GM23338 (cell line): ENCODE results near the gene KIAA2012.

Experiments used
- CREB1 ChIP-seq: fragments of 250-450 bp; sonication (Bioruptor Pico); IDR thresholded peaks from 2 replicates; pipeline ENCODE4 v1.5.0; 2020; ENCODE audit warnings: low read depth, mild to moderate bottlenecking, moderate library complexity
- EZH2 ChIP-seq: fragments of 200-600 bp; sonication (generic); IDR thresholded peaks from one replicate; pipeline ENCODE4 v1.8.0; 2017; ENCODE audit warnings: antibody characterized with exemption, mild to moderate bottlenecking, low read depth; ENCODE audit not compliant: unreplicated experiment
- EZH2phosphoT487 ChIP-seq: fragments of 200-600 bp; sonication (generic); IDR thresholded peaks from one replicate; pipeline ENCODE4 v1.8.1; 2018; ENCODE audit warnings: antibody characterized with exemption; ENCODE audit not compliant: unreplicated experiment
- JUNB ChIP-seq: IDR thresholded peaks from one replicate; pipeline ENCODE4 v1.6.1; 2016; ENCODE audit warnings: antibody characterized with exemption; ENCODE audit not compliant: unreplicated experiment
- NANOG ChIP-seq: IDR thresholded peaks from 2 replicates; pipeline ENCODE4 v1.6.1; 2016; ENCODE audit warnings: antibody characterized with exemption, borderline replicate concordance
- POLR2AphosphoS5 ChIP-seq: IDR thresholded peaks from 2 replicates; pipeline ENCODE4 v1.6.1; 2016; ENCODE audit warnings: antibody characterized with exemption, low read depth
- STAT1 ChIP-seq: IDR thresholded peaks from one replicate; pipeline ENCODE4 v1.6.1; 2016; ENCODE audit warnings: antibody characterized with exemption; ENCODE audit not compliant: unreplicated experiment
- ZNF114 ChIP-seq: fragments of 250-450 bp; sonication (Bioruptor Pico); IDR thresholded peaks from 2 replicates; pipeline ENCODE4 v1.5.0; 2020; ENCODE audit warnings: mild to moderate bottlenecking, moderate library complexity
- ZNF331 ChIP-seq: fragments of 250-450 bp; sonication (Bioruptor Pico); IDR thresholded peaks from 2 replicates; pipeline ENCODE4 v1.5.0; 2020; ENCODE audit warnings: low read depth, mild to moderate bottlenecking, moderate library complexity
- TF ChIP-seq, protein P1 (sequence below), 2 experiments: fragments of 200-600 bp in 1 of 2; sonication (generic) in 1 of 2; conservative IDR thresholded peaks; 2 replicates each; pipeline versions ENCODE4 v1.5.1 to v1.6.1; 2016 to 2017; ENCODE audit warnings: antibody characterized with exemption in 2 of 2, low read depth in 2 of 2, mild to moderate bottlenecking in 2 of 2, moderate library complexity in 1 of 2
- TF ChIP-seq, protein P2 (sequence below): IDR thresholded peaks from one replicate; pipeline ENCODE4 v1.6.1; 2018; ENCODE audit warnings: antibody characterized with exemption; ENCODE audit not compliant: unreplicated experiment
- TF ChIP-seq, protein P3 (sequence below): IDR thresholded peaks from 2 replicates; pipeline ENCODE4 v1.6.1; 2016; ENCODE audit warnings: antibody characterized with exemption

GRCh38 chr2:202120828-202121227, 47.8 kb downstream of the KIAA2012 start:
- no peak for TF ChIP-seq ZNF114 (CRISPR knock-in tag)
- no peak for TF ChIP-seq POLR2AphosphoS5
- TF ChIP-seq, protein P1, sequence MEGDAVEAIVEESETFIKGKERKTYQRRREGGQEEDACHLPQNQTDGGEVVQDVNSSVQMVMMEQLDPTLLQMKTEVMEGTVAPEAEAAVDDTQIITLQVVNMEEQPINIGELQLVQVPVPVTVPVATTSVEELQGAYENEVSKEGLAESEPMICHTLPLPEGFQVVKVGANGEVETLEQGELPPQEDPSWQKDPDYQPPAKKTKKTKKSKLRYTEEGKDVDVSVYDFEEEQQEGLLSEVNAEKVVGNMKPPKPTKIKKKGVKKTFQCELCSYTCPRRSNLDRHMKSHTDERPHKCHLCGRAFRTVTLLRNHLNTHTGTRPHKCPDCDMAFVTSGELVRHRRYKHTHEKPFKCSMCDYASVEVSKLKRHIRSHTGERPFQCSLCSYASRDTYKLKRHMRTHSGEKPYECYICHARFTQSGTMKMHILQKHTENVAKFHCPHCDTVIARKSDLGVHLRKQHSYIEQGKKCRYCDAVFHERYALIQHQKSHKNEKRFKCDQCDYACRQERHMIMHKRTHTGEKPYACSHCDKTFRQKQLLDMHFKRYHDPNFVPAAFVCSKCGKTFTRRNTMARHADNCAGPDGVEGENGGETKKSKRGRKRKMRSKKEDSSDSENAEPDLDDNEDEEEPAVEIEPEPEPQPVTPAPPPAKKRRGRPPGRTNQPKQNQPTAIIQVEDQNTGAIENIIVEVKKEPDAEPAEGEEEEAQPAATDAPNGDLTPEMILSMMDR (conservative IDR thresholded peaks at IDR 0.05; ENCODE audit: low read depth in 2 of 2) = no peak
- no peak for TF ChIP-seq EZH2
- TF ChIP-seq EZH2phosphoT487 = no peak
- no peak for TF ChIP-seq ZNF331 (CRISPR knock-in tag)
- no peak for TF ChIP-seq CREB1 (CRISPR knock-in tag)
- TF ChIP-seq JUNB = no peak
- no peak for TF ChIP-seq NANOG
- TF ChIP-seq, protein P2, sequence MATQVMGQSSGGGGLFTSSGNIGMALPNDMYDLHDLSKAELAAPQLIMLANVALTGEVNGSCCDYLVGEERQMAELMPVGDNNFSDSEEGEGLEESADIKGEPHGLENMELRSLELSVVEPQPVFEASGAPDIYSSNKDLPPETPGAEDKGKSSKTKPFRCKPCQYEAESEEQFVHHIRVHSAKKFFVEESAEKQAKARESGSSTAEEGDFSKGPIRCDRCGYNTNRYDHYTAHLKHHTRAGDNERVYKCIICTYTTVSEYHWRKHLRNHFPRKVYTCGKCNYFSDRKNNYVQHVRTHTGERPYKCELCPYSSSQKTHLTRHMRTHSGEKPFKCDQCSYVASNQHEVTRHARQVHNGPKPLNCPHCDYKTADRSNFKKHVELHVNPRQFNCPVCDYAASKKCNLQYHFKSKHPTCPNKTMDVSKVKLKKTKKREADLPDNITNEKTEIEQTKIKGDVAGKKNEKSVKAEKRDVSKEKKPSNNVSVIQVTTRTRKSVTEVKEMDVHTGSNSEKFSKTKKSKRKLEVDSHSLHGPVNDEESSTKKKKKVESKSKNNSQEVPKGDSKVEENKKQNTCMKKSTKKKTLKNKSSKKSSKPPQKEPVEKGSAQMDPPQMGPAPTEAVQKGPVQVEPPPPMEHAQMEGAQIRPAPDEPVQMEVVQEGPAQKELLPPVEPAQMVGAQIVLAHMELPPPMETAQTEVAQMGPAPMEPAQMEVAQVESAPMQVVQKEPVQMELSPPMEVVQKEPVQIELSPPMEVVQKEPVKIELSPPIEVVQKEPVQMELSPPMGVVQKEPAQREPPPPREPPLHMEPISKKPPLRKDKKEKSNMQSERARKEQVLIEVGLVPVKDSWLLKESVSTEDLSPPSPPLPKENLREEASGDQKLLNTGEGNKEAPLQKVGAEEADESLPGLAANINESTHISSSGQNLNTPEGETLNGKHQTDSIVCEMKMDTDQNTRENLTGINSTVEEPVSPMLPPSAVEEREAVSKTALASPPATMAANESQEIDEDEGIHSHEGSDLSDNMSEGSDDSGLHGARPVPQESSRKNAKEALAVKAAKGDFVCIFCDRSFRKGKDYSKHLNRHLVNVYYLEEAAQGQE = no peak
- TF ChIP-seq, protein P3, sequence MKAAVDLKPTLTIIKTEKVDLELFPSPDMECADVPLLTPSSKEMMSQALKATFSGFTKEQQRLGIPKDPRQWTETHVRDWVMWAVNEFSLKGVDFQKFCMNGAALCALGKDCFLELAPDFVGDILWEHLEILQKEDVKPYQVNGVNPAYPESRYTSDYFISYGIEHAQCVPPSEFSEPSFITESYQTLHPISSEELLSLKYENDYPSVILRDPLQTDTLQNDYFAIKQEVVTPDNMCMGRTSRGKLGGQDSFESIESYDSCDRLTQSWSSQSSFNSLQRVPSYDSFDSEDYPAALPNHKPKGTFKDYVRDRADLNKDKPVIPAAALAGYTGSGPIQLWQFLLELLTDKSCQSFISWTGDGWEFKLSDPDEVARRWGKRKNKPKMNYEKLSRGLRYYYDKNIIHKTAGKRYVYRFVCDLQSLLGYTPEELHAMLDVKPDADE = no peak
- TF ChIP-seq STAT1 = no peak
